Measurements from ENCODE around the gene FAS. TPM values are rescaled to one million over a fixed set of nuclear protein-coding genes. Genes with fewer than 3 reads are reported as not detected.
A peak's percentile ranks its signal among the peaks of the same experiment; 100 is the strongest.

Gene FAS
- total RNA-seq, 2 donors from 2014 or later, result 105 to 121 TPM

GRCh38 chr10:88961266-88961665 is 29.3 kb upstream of the FAS start:
- peak overlapping the region; percentile 11 for H3K27ac Mint-ChIP-seq
- no peaks in the 10 kb centered on the region for H3K9me3 Mint-ChIP-seq
- ATAC-seq (replicated peaks), result peak; percentile 19
- peaks cover 14% of the 10 kb centered on the region for H3K4me1 Mint-ChIP-seq
- H3K36me3 Mint-ChIP-seq (ENCODE audit: low read depth), result no peaks in the 10 kb centered on the region
- H3K27me3 Mint-ChIP-seq, result no peaks in the 10 kb centered on the region
- H3K4me3 Mint-ChIP-seq, result peak overlapping the region; percentile 5

DNA sequence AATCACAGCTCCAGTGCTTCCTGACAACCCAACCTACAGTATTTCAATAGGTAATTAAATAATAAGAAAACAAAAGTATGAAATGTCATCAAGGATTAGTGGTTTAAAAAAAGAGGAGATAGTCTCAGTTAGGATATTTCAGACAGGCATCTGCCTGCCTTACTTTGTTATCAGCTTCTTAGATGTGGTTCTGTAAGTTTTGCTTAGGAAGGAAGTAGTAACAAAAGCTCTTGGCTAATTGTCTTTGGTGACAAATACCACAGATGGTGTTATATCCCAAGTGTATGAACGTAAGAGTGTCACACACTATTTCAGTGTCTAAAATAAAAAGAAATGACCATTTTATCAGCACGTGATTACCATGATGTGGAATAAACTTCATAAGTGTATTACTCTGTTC is 28.3 kb upstream of the FAS start:
- no peaks in the 10 kb centered on the region for H3K27me3 Mint-ChIP-seq
- H3K36me3 Mint-ChIP-seq (ENCODE audit: low read depth), result no peaks in the 10 kb centered on the region
- no peak for ATAC-seq (replicated peaks)
- peaks cover 14% of the 10 kb centered on the region for H3K4me1 Mint-ChIP-seq
- H3K4me3 Mint-ChIP-seq, result peak overlapping the region; percentile 17
- H3K9me3 Mint-ChIP-seq, result no peaks in the 10 kb centered on the region
- H3K27ac Mint-ChIP-seq, result no peak overlapping the region

GRCh38 chr10:88963318-88963717 is 27.3 kb upstream of the FAS start:
- Mint-ChIP-seq H3K27me3 (no peaks in the 10 kb centered on the region), H3K27ac (no peak overlapping the region), H3K36me3 (ENCODE audit: low read depth) (no peaks in the 10 kb centered on the region), H3K4me3 (no peak overlapping the region), H3K4me1 (peaks cover 14% of the 10 kb centered on the region), H3K9me3 (no peaks in the 10 kb centered on the region)
- ATAC-seq (replicated peaks), result no peak

DNA sequence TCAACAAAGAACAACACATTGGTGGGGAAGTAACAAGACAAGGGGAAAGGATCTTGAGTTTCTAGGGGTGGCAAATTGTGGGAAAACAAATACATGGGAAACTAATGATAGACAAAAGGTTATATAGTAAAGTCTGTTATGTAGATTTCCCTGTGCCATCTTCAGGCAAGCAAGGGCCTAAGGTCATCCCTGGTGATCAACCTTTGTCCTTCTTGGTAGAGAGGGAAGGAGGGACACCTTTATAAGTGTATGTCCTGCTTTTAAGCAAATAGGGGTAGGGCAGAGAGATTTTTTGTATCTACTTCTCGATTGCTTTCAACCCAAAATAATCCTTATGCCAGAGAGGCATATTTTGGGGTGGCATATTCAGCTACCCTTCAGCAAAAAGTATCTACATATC is 26.2 kb upstream of the FAS start:
- no peak for ATAC-seq (replicated peaks)
- Mint-ChIP-seq H3K4me3 (no peak overlapping the region), H3K9me3 (no peaks in the 10 kb centered on the region), H3K4me1 (peaks cover 14% of the 10 kb centered on the region), H3K27ac (no peak overlapping the region), H3K36me3 (ENCODE audit: low read depth) (no peaks in the 10 kb centered on the region), H3K27me3 (no peaks in the 10 kb centered on the region)

DNA sequence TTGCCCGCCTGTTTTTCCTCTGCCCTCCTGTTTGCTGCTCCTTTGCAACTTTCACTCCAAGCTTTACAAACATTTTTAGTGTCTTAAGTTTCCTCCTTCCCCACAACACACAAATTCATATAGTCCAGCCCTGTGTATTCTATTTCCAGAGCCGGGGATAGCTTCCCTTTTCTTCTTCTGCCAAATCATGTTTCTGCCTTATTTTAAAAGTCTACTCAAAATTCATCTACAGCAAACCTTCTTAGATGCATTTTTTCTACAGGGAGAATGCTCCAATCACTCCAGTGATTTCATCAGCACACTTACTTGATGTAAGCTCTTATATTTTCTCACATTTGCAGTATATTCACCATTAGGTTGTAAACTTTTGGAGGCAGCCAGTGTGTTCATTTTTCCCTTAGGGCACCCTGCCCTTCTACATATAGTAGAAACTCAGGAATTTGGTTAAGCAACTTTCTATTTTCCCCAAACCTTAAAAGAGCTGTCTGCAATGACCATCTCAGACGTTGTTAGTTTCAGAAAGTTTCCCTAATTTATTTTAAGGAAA is 25.7 kb upstream of the FAS start:
- Mint-ChIP-seq H3K4me3 (no peak overlapping the region), H3K36me3 (ENCODE audit: low read depth) (no peaks in the 10 kb centered on the region)
- ATAC-seq (replicated peaks), result no peak

DNA sequence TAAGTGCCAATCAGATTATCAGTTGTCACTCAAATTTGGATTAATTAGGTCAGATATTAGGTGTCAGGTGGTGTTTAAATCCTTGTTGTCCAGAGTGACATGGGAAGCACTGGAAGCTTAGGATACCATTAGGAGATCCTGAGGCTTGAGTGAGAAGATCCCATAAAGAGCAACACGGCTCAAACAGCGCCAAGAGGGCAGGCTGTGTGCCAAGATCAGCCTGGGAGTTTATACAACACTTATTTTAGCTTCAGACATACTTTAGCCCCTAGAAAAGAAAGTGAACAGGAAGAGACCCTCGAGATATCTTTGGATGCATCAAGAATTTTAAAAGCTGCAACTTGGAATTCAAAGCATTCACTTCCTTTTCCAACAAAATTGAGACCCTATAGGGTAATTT is 23.8 kb upstream of the FAS start:
- H3K27me3 Mint-ChIP-seq, result no peaks in the 10 kb centered on the region
- no peaks in the 10 kb centered on the region for H3K36me3 Mint-ChIP-seq (ENCODE audit: low read depth)
- peaks cover 6% of the 10 kb centered on the region for H3K4me1 Mint-ChIP-seq
- H3K9me3 Mint-ChIP-seq, result no peaks in the 10 kb centered on the region
- H3K4me3 Mint-ChIP-seq, result no peak overlapping the region
- H3K27ac Mint-ChIP-seq, result no peak overlapping the region
- ATAC-seq (replicated peaks), result no peak

More for the DNA sequence above, 25.7 kb upstream of the FAS start:
- no peaks in the 10 kb centered on the region for H3K9me3 Mint-ChIP-seq
- H3K27me3 Mint-ChIP-seq, result no peaks in the 10 kb centered on the region
- no peak overlapping the region for H3K27ac Mint-ChIP-seq
- H3K4me1 Mint-ChIP-seq, result peaks cover 14% of the 10 kb centered on the region

GRCh38 chr10:88968391-88968790 is 22.2 kb upstream of the FAS start:
- ATAC-seq (replicated peaks), result no peak
- H3K9me3 Mint-ChIP-seq, result no peaks in the 10 kb centered on the region
- no peak overlapping the region for H3K4me3 Mint-ChIP-seq
- no peaks in the 10 kb centered on the region for H3K27me3 Mint-ChIP-seq
- H3K27ac Mint-ChIP-seq, result no peak overlapping the region
- H3K36me3 Mint-ChIP-seq (ENCODE audit: low read depth), result no peaks in the 10 kb centered on the region
- H3K4me1 Mint-ChIP-seq, result no peaks in the 10 kb centered on the region

GRCh38 chr10:88971221-88972061 is 19.2 kb upstream of the FAS start:
- Mint-ChIP-seq H3K27ac (no peak overlapping the region), H3K4me3 (no peak overlapping the region), H3K9me3 (no peaks in the 10 kb centered on the region), H3K27me3 (no peaks in the 10 kb centered on the region), H3K36me3 (ENCODE audit: low read depth) (no peaks in the 10 kb centered on the region), H3K4me1 (no peaks in the 10 kb centered on the region)
- no peak for ATAC-seq (replicated peaks)

- no peak for ATAC-seq (replicated peaks)
- no peaks in the 10 kb centered on the region for H3K27me3 Mint-ChIP-seq
- no peak overlapping the region for H3K27ac Mint-ChIP-seq
- no peaks in the 10 kb centered on the region for H3K9me3 Mint-ChIP-seq
- no peaks in the 10 kb centered on the region for H3K36me3 Mint-ChIP-seq (ENCODE audit: low read depth)
- no peak overlapping the region for H3K4me3 Mint-ChIP-seq
- H3K4me1 Mint-ChIP-seq, result peaks cover 2% of the 10 kb centered on the region
These were observed 16.6 kb upstream of the FAS start for GRCh38 chr10:88974012-88974411.

DNA sequence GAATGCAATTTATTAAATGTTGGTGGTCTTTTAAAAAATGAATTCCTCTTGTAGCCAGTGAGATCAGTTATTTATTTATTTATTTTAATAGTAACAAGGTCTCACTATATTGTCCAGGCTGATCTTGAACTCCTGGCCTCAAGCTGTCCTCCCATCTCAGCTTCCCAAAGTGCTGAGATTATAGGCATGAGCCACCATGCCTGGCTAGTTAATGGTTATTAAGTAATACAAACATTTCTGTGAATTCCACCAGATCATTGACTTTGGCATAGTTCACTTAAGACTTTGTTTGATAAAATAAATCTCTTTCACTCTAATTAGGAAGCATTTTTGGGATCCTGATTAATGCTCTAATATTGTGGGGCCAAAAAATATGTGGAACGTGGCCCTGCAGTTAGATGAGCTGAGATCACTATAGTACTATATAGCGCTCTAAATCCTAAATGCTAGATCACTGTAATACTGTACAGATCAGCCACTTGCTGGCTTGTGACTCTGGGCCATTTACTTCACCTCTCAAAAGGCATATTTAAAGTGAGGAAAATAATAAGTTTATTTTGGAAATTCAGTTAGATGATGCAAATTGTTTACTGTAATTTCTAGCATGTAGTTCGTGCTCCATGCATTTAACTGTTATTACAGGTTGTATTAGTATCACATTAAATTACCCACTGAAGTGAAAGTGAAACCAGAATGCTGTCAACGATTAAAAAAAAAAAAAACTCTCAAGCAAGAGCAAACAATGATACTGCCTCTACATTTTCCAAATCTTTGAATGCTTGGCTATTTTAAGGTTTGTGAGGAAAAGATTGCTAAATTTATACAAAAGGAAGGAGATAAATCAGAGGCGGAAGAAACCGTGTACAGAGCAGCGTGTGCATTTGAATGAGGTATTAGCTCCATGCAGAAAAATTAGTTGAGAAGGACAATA is 15.9 kb upstream of the FAS start:
- Mint-ChIP-seq H3K36me3 (ENCODE audit: low read depth) (no peaks in the 10 kb centered on the region), H3K27ac (peak overlapping the region; percentile 84), H3K4me1 (peaks cover 6% of the 10 kb centered on the region), H3K9me3 (no peaks in the 10 kb centered on the region), H3K27me3 (no peaks in the 10 kb centered on the region), H3K4me3 (peak overlapping the region; percentile 88)
- ATAC-seq (replicated peaks), result peak; percentile 44

GRCh38 chr10:88975377-88975720 is 15.2 kb upstream of the FAS start:
- peak overlapping the region; percentile 84 for H3K27ac Mint-ChIP-seq
- H3K36me3 Mint-ChIP-seq (ENCODE audit: low read depth), result no peaks in the 10 kb centered on the region
- no peaks in the 10 kb centered on the region for H3K9me3 Mint-ChIP-seq
- ATAC-seq (replicated peaks), result peak; percentile 11
- no peaks in the 10 kb centered on the region for H3K27me3 Mint-ChIP-seq
- peak overlapping the region; percentile 88 for H3K4me3 Mint-ChIP-seq
- H3K4me1 Mint-ChIP-seq, result peaks cover 6% of the 10 kb centered on the region

DNA sequence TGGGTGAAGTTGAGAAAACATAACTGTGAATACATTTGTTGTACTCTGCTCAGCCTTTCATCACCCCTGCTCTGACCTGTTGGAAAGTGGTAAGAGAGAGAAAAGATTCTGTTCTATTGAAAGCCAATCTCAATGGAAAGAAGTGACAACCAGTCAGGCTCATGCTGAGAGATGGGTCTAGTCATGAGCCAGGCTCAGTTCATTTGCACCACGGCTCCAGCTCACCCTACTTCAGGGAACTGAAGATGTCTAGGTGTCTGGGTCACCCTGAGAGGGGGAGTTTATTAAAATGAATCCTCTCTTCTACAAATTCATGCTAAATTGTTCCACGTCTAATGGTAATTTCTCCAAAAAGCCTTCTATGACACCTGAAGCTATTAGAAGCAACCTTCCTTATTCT is 12.1 kb upstream of the FAS start:
- no peak overlapping the region for H3K4me3 Mint-ChIP-seq
- H3K27me3 Mint-ChIP-seq, result no peaks in the 10 kb centered on the region
- no peak overlapping the region for H3K27ac Mint-ChIP-seq
- peak; percentile 58 for ATAC-seq (replicated peaks)
- no peaks in the 10 kb centered on the region for H3K36me3 Mint-ChIP-seq (ENCODE audit: low read depth)
- H3K9me3 Mint-ChIP-seq, result no peaks in the 10 kb centered on the region
- peaks cover 6% of the 10 kb centered on the region for H3K4me1 Mint-ChIP-seq

DNA sequence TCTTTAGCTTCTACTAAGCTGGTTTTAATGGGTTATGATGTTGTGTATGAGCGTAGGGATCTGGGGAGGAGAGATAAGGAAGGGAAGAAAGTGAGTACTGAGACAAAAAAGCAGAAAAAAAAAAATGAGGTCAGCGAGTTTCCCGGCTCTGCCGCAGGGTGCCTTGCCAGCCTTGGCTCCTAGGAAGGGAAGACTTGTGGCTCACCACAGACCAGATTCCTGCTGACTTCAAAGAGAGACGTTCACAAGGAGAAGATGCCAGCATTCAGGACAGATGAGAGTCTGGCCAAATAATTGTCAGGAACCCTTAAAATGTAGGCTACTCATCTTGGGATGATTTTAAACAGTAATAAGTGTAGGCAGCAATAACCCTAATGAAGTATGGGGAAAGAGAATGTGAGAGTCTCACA is 11.4 kb upstream of the FAS start:
- H3K9me3 Mint-ChIP-seq, result no peaks in the 10 kb centered on the region
- no peak for ATAC-seq (replicated peaks)
- peaks cover 9% of the 10 kb centered on the region for H3K4me1 Mint-ChIP-seq
- H3K27ac Mint-ChIP-seq, result no peak overlapping the region
- H3K27me3 Mint-ChIP-seq, result no peaks in the 10 kb centered on the region
- H3K4me3 Mint-ChIP-seq, result no peak overlapping the region
- H3K36me3 Mint-ChIP-seq (ENCODE audit: low read depth), result no peaks in the 10 kb centered on the region

DNA sequence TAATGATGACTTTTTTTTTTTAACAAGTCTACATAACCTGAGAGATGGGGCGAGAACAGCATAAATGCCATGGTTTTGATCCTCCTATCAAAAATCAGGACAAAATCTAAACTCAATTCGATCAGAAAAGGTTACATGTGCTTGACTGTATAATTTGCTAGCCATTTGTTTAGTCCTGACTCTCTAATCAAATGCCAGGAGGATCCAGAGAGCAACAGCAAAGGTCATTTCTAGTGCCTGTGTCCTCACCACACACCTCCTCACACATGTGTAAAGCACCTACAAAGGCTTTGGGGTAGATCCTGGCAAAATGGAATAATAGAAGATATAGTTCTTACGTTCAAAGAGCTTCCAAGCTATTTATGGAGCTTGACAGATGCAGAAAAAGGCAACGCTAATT is 11.0 kb upstream of the FAS start:
- H3K36me3 Mint-ChIP-seq (ENCODE audit: low read depth), result no peaks in the 10 kb centered on the region
- H3K27ac Mint-ChIP-seq, result no peak overlapping the region
- no peak for ATAC-seq (replicated peaks)
- H3K4me1 Mint-ChIP-seq, result peaks cover 13% of the 10 kb centered on the region
- no peaks in the 10 kb centered on the region for H3K27me3 Mint-ChIP-seq
- no peaks in the 10 kb centered on the region for H3K9me3 Mint-ChIP-seq
- H3K4me3 Mint-ChIP-seq, result no peak overlapping the region

DNA sequence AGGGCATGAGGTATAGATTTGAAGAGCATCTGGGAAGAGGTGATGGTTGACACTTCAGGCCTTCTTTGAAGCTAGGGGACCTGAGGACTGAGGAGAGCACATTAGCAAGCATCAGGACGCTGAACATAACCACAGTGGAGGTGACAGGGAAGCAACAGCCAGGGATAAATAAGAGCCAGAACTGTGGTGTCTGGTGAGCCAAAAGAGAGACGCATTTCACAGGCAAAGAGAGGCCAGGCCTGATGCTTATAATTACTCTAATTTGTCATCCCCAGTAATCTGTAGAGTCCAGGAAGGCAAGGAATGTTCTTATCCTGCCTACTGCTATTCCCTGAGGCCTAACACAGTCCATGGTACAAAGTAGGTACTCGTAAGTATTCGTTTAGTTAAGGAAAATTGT is 10.4 kb upstream of the FAS start:
- no peaks in the 10 kb centered on the region for H3K9me3 Mint-ChIP-seq
- no peak overlapping the region for H3K27ac Mint-ChIP-seq
- no peaks in the 10 kb centered on the region for H3K27me3 Mint-ChIP-seq
- H3K4me3 Mint-ChIP-seq, result no peak overlapping the region
- no peaks in the 10 kb centered on the region for H3K36me3 Mint-ChIP-seq (ENCODE audit: low read depth)
- no peak for ATAC-seq (replicated peaks)
- peaks cover 18% of the 10 kb centered on the region for H3K4me1 Mint-ChIP-seq

Measured in activated T-helper 17 cell treated with anti-CD3 and anti-CD28 coated beads, Interleukin-2, amount 50 U/mL, for 72 hours (primary cell).